Endothelial cell of umbilical vein (primary cell): ENCODE measurements around the gene NTMT2. TPM values are rescaled to one million over a fixed set of nuclear protein-coding genes. Genes with fewer than 3 reads are reported as not detected.

Source experiments
- BruUV-seq: library from RNA; stranded (reverse); fragments of 400-500 nt; replicated peaks from 2 replicates; lab custom pipeline; 2021; lab: Mats Ljungman, UMichigan
- CTCF ChIA-PET: fragments of 300-600, 350-600 bp; sonication (Branson Sonifier 250); formaldehyde crosslinking; loops from one replicate; lab custom pipeline; 2021; ENCODE audit warnings: antibody characterized with exemption, inconsistent platforms; lab: Charles Lee
- POLR2A ChIA-PET: fragments of 300-600, 350-600 bp; sonication (Branson Sonifier 250); formaldehyde crosslinking; loops from one replicate; lab custom pipeline; 2021; ENCODE audit warnings: antibody characterized with exemption, inconsistent platforms; lab: Charles Lee
- DNase-seq: peaks from one replicate; pipeline ENCODE4 v3.0.0-alpha.2; 2011; ENCODE audit warnings: low read depth, low spot score
- FAIRE-seq: peaks from 2 replicates; lab custom pipeline; 2011; peaks lifted over from hg19 to GRCh38; lab: Jason Lieb, UNC
- H2AFZ ChIP-seq: 2 replicates; pipeline ENCODE4 v1.6.0; 2012; ENCODE audit warnings: low read depth, low read length, control low read depth, inconsistent platforms
- H3K27ac ChIP-seq: 2 replicates; pipeline ENCODE4 v1.5.1; 2011; ENCODE audit warnings: low read depth, mild to moderate bottlenecking, control low read depth, low read length, moderate library complexity; ENCODE audit not compliant: insufficient read depth
- H3K27me3 ChIP-seq, 2 experiments: 2 replicates each; pipeline versions ENCODE4 v1.6.0 to v1.6.1; 2011; ENCODE audit warnings: low read length in 2 of 2, mixed read lengths in 1 of 2; ENCODE audit not compliant: control insufficient read depth in 2 of 2, insufficient read depth in 2 of 2
- H3K36me3 ChIP-seq, 2 experiments: 2 replicates in 1 of 2; 3 replicates in 1 of 2; pipeline ENCODE4 v1.5.1; 2011; ENCODE audit warnings: low read length in 2 of 2, mild to moderate bottlenecking in 1 of 2, moderate library complexity in 1 of 2; ENCODE audit not compliant: control insufficient read depth in 2 of 2, insufficient read depth in 2 of 2; ENCODE audit errors: extremely low read depth in 1 of 2
- H3K4me1 ChIP-seq: 3 replicates; pipeline ENCODE4 v1.5.1; 2011; ENCODE audit warnings: mild to moderate bottlenecking, low read length; ENCODE audit not compliant: control insufficient read depth, insufficient read depth; ENCODE audit errors: extremely low read depth
- H3K4me2 ChIP-seq: 2 replicates; pipeline ENCODE4 v1.6.1; 2011; ENCODE audit warnings: low read length, control low read depth, mixed read lengths; ENCODE audit not compliant: insufficient read depth
- H3K4me3 ChIP-seq, 3 experiments: fragments of 200-600 bp in 1 of 3; sonication (generic), shearing (Covaris generic) in 1 of 3; replicated peaks in 1 of 3; 2 replicates each; pipeline ENCODE4 v1.5.1; 2011 to 2016; ENCODE audit warnings: control low read depth in 3 of 3, low read length in 3 of 3, mild to moderate bottlenecking in 2 of 3, inconsistent platforms in 1 of 3, low read depth in 1 of 3, moderate library complexity in 1 of 3; ENCODE audit not compliant: insufficient read depth in 1 of 3
- H3K79me2 ChIP-seq: 2 replicates; pipeline ENCODE4 v1.6.0; 2012; ENCODE audit warnings: low read length, inconsistent platforms; ENCODE audit not compliant: control insufficient read depth, insufficient read depth
- H3K9ac ChIP-seq: replicated peaks from 2 replicates; pipeline ENCODE3; 2011; ENCODE audit warnings: low read length, control low read depth; ENCODE audit not compliant: insufficient read depth; ENCODE audit errors: extremely low read depth
- H3K9me1 ChIP-seq: replicated peaks from 3 replicates; pipeline ENCODE4 v1.6.0; 2011; ENCODE audit warnings: mild to moderate bottlenecking, low read length; ENCODE audit not compliant: control insufficient read depth, insufficient read depth; ENCODE audit errors: extremely low read depth
- H3K9me3 ChIP-seq: replicated peaks from 2 replicates; pipeline ENCODE4 v1.5.1; 2012; ENCODE audit warnings: low read length, inconsistent platforms; ENCODE audit not compliant: control insufficient read depth, insufficient read depth
- H4K20me1 ChIP-seq: replicated peaks from 2 replicates; pipeline ENCODE3; 2011; ENCODE audit warnings: mild to moderate bottlenecking, low read length; ENCODE audit not compliant: control insufficient read depth, insufficient read depth; ENCODE audit errors: extremely low read depth
- CTCF ChIP-seq, 2 donors: IDR thresholded peaks; 1 replicate in 1 of 2; 2 replicates in 1 of 2; pipeline ENCODE4 v1.5.1; 2011; ENCODE audit warnings: low read length in 2 of 2, mild to moderate bottlenecking in 2 of 2, moderate library complexity in 2 of 2, control low read depth in 1 of 2, inconsistent platforms in 1 of 2, low read depth in 1 of 2; ENCODE audit not compliant: insufficient read depth in 1 of 2; ENCODE audit errors: extremely low read depth in 1 of 2
- EZH2 ChIP-seq: IDR thresholded peaks from 2 replicates; pipeline ENCODE4 v1.6.1; 2012; ENCODE audit warnings: borderline replicate concordance, low read depth, mild to moderate bottlenecking, moderate library complexity, low read length, inconsistent platforms; ENCODE audit not compliant: severe bottlenecking
- FOS ChIP-seq: IDR thresholded peaks from 2 replicates; pipeline ENCODE4 v1.6.1; 2011; ENCODE audit warnings: mild to moderate bottlenecking, low read length, moderate library complexity, borderline replicate concordance; ENCODE audit not compliant: insufficient read depth
- GATA2 ChIP-seq: IDR thresholded peaks from 2 replicates; pipeline ENCODE4 v1.7.0; 2011; ENCODE audit warnings: low read depth, mild to moderate bottlenecking, moderate library complexity, mixed read lengths, low read length; ENCODE audit not compliant: insufficient read length, insufficient read depth
- JUN ChIP-seq: IDR thresholded peaks from 2 replicates; pipeline ENCODE4 v1.6.1; 2011; ENCODE audit warnings: borderline replicate concordance, low read depth; ENCODE audit not compliant: insufficient read length, insufficient read depth
- MYC ChIP-seq: IDR thresholded peaks from one replicate; pipeline ENCODE4 v1.6.1; 2011; ENCODE audit warnings: mild to moderate bottlenecking, low read depth, low read length
- POLR2A ChIP-seq: IDR thresholded peaks from 2 replicates; pipeline ENCODE4 v1.6.1; 2012; ENCODE audit warnings: low read depth, mild to moderate bottlenecking, control low read depth, low read length
- POLR2AphosphoS5 ChIP-seq: IDR thresholded peaks from 2 replicates; pipeline ENCODE4 v1.6.1; 2012; ENCODE audit warnings: low read depth, mild to moderate bottlenecking, control low read depth, low read length, moderate library complexity; ENCODE audit not compliant: insufficient read depth
- dilution Hi-C: fragments of 300-500 bp; cut with MboI; formaldehyde crosslinking; loops from one replicate; pipeline ENCODE4 v1.15.0; 2019; ENCODE audit warnings: low sequenced_read_pairs; ENCODE audit not compliant: extremely low pct_ligation_motif_present
- intact Hi-C: fragments of 100-400 bp; cut with micrococcal nuclease; formaldehyde crosslinking; loops from one replicate; pipeline ENCODE4 v1.10.0; 2022
- polyA plus RNA-seq, 4 experiments: library from polyadenylated mRNA; depleted of rRNA in 3 of 4; stranded (reverse) in 3 of 4; unstranded in 1 of 4; fragments of >200 nt; gene quantifications; 2 replicates each; pipeline versions ENCODE4 v1.2.1 to v1.2.3, GENCODE V29; 2011 to 2012; ENCODE audit warnings: missing spikeins in 1 of 4
- total RNA-seq: library from RNA; stranded (reverse); gene quantifications from 2 replicates; pipeline ENCODE4 v1.2.3, GENCODE V29; 2021
- TF ChIP-seq, protein P1 (sequence below): IDR thresholded peaks from 2 replicates; pipeline ENCODE4 v1.6.1; 2011; ENCODE audit not compliant: insufficient read depth, insufficient read length

NTMT2 gene
- total and polyA plus RNA-seq, 2 donors (not counting 3 experiments of a cell fraction or from before 2014, with no cell fraction given) = not detected

- no peak overlapping the region for H2AFZ ChIP-seq
- FAIRE-seq = no peak
- no peaks in the 10 kb centered on the region for H3K79me2 ChIP-seq
- no TSS peak for BruUV-seq
- H3K27ac ChIP-seq = no peak overlapping the region
- dilution Hi-C loops = no loop called here
- H3K9me3 ChIP-seq = no peaks in the 10 kb centered on the region
- H3K9me1 ChIP-seq = no peaks in the 10 kb centered on the region
- POLR2A ChIA-PET = no interaction called here
- no peaks in the 10 kb centered on the region for H4K20me1 ChIP-seq
- H3K36me3 ChIP-seq = no peaks in the 10 kb centered on the region
- CTCF ChIA-PET = no interaction called here
- no peak for DNase-seq
- no peak overlapping the region for H3K9ac ChIP-seq
- H3K4me3 ChIP-seq = no peak overlapping the region
- TF ChIP-seq, protein P1, sequence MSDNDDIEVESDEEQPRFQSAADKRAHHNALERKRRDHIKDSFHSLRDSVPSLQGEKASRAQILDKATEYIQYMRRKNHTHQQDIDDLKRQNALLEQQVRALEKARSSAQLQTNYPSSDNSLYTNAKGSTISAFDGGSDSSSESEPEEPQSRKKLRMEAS = no peak
- no peak for TF ChIP-seq MYC
- no peak for TF ChIP-seq JUN
- TF ChIP-seq EZH2 = no peak
- TF ChIP-seq CTCF (IDR thresholded peaks at IDR 0.05; ENCODE audit: extremely low read depth in 1 of 2, insufficient read depth in 1 of 2, low read depth in 1 of 2, low read length in 2 of 2) = no peak
- no peak for TF ChIP-seq POLR2AphosphoS5
- no peak for TF ChIP-seq FOS
- TF ChIP-seq POLR2A = no peak
- no peak for TF ChIP-seq GATA2
- no peak overlapping the region for H3K4me2 ChIP-seq
- no peaks in the 10 kb centered on the region for H3K4me1 ChIP-seq
- no peaks in the 10 kb centered on the region for H3K27me3 ChIP-seq
- intact Hi-C loops = no loop called here
Observed at GRCh38 chr1:170200621-170201397, 55.0 kb downstream of the NTMT2 start.
